ENCODE measurements around the gene CEP131. TPM values are rescaled to one million over a fixed set of nuclear protein-coding genes. Genes with fewer than 3 reads are reported as not detected.

CEP131 gene
- polyA plus RNA-seq, 1 donor from 2014 or later, result 21.3 TPM

- no peaks in the 10 kb centered on the region for H3K9me3 ChIP-seq (ENCODE audit: low read length)
- H2AFZ ChIP-seq (ENCODE audit: low read depth, low read length), result no peak overlapping the region
- H3F3A ChIP-seq (ENCODE audit: insufficient read depth, low read length, poor library complexity, severe bottlenecking), result no peaks in the 10 kb centered on the region
- H3K9me2 ChIP-seq (ENCODE audit: insufficient read depth, low read length), result no peaks in the 10 kb centered on the region
- H3K9ac ChIP-seq (ENCODE audit: low read length), result no peak overlapping the region
- H3K27me3 ChIP-seq (ENCODE audit: insufficient read depth, low read depth, low read length), result no peaks in the 10 kb centered on the region
- TF ChIP-seq CTCF (IDR thresholded peaks at IDR 0.05; ENCODE audit: poor library complexity, severe bottlenecking) (no peak), MXI1 (conservative IDR thresholded peaks at IDR 0.05; ENCODE audit: poor library complexity, severe bottlenecking) (no peak), POLR2AphosphoS5 (IDR thresholded peaks at IDR 0.05) (no peak), EZH2 (IDR thresholded peaks at IDR 0.05; ENCODE audit: borderline replicate concordance, insufficient read depth, low read length, poor library complexity, severe bottlenecking) (no peak), SMC3 (conservative IDR thresholded peaks at IDR 0.05; ENCODE audit: poor library complexity) (no peak), TAF1 (IDR thresholded peaks at IDR 0.05; ENCODE audit: low read depth) (no peak), REST (IDR thresholded peaks at IDR 0.05; ENCODE audit: borderline replicate concordance) (no peak), RAD21 (conservative IDR thresholded peaks at IDR 0.05) (no peak), EP300 (conservative IDR thresholded peaks at IDR 0.05; ENCODE audit: poor library complexity, severe bottlenecking) (no peak)
- H4K20me1 ChIP-seq (ENCODE audit: insufficient read depth), result no peaks in the 10 kb centered on the region
- peaks cover 19% of the 10 kb centered on the region for H3K79me2 ChIP-seq (replicated peaks; ENCODE audit: insufficient read depth, low read length)
- H3K4me2 ChIP-seq (ENCODE audit: low read length), result no peak overlapping the region
- H3K4me3 ChIP-seq (ENCODE audit: low read length), result no peak overlapping the region
- H3K36me3 ChIP-seq (ENCODE audit: insufficient read depth, low read length), result no peaks in the 10 kb centered on the region
- H3K27ac ChIP-seq (ENCODE audit: low read length), result no peak overlapping the region
Observed at GRCh38 chr17:81236784-81237183, 14.0 kb upstream of the CEP131 start.

- H3K4me2 ChIP-seq (ENCODE audit: low read length), result no peak overlapping the region
- H3K9me3 ChIP-seq (ENCODE audit: low read length), result no peaks in the 10 kb centered on the region
- no peaks in the 10 kb centered on the region for H3K9me2 ChIP-seq (ENCODE audit: insufficient read depth, low read length)
- peaks cover 3% of the 10 kb centered on the region for H3K36me3 ChIP-seq (ENCODE audit: insufficient read depth, low read length)
- H3K27ac ChIP-seq (ENCODE audit: low read length), result no peak overlapping the region
- no peak overlapping the region for H3K9ac ChIP-seq (ENCODE audit: low read length)
- H3K79me2 ChIP-seq (replicated peaks; ENCODE audit: insufficient read depth, low read length), result peaks cover 19% of the 10 kb centered on the region
- H2AFZ ChIP-seq (ENCODE audit: low read depth, low read length), result no peak overlapping the region
- H4K20me1 ChIP-seq (ENCODE audit: insufficient read depth), result no peaks in the 10 kb centered on the region
- H3F3A ChIP-seq (ENCODE audit: insufficient read depth, low read length, poor library complexity, severe bottlenecking), result no peaks in the 10 kb centered on the region
- no peak overlapping the region for H3K4me3 ChIP-seq (ENCODE audit: low read length)
- no peaks in the 10 kb centered on the region for H3K27me3 ChIP-seq (ENCODE audit: insufficient read depth, low read depth, low read length)
- TF ChIP-seq EP300 (conservative IDR thresholded peaks at IDR 0.05; ENCODE audit: poor library complexity, severe bottlenecking), result no peak
- TF ChIP-seq CTCF (IDR thresholded peaks at IDR 0.05; ENCODE audit: poor library complexity, severe bottlenecking), result no peak
- no peak for TF ChIP-seq TAF1 (IDR thresholded peaks at IDR 0.05; ENCODE audit: low read depth)
- no peak for TF ChIP-seq SMC3 (conservative IDR thresholded peaks at IDR 0.05; ENCODE audit: poor library complexity)
Observed at GRCh38 chr17:81235822-81236740, 13.3 kb upstream of the CEP131 start.
